Colonic mucosa (tissue), 4 donors: ENCODE measurements around the gene SLC12A7. TPM values are rescaled to one million over a fixed set of nuclear protein-coding genes. Genes with fewer than 3 reads are reported as not detected.

ENCODE experiments used
- DNase-seq: peaks from one replicate; pipeline ENCODE4 v3.0.0-alpha.2; 2020
- H3K27ac ChIP-seq: fragments of 200-600 bp; one replicate; pipeline ENCODE4 v1.8.0; 2021
- H3K27me3 ChIP-seq: fragments of 200-600 bp; one replicate; pipeline ENCODE4 v1.8.0; 2021
- H3K36me3 ChIP-seq: fragments of 200-600 bp; one replicate; pipeline ENCODE4 v1.8.0; 2021
- H3K4me1 ChIP-seq: fragments of 200-600 bp; one replicate; pipeline ENCODE4 v1.8.0; 2021; ENCODE audit warnings: mild to moderate bottlenecking
- H3K4me3 ChIP-seq: fragments of 200-600 bp; one replicate; pipeline ENCODE4 v1.8.0; 2021
- H3K9ac ChIP-seq, 2 donors: one replicate each; pipeline ENCODE4 v1.7.0; 2013; ENCODE audit warnings: control low read depth in 2 of 2, low read depth in 2 of 2, low read length in 2 of 2
- H3K9me3 ChIP-seq: fragments of 200-600 bp; one replicate; pipeline ENCODE4 v1.8.0; 2021
- CTCF ChIP-seq: fragments of 200-600 bp; IDR thresholded peaks from one replicate; pipeline ENCODE4 v1.8.0; 2022; ENCODE audit warnings: antibody characterized with exemption, mild to moderate bottlenecking
- intact Hi-C: fragments of 100-400 bp; cut with DNase I; formaldehyde crosslinking; loops from one replicate; pipeline ENCODE4 v1.14.1; 2022
- total RNA-seq, 2 donors: library from RNA; stranded (reverse); fragmentation: NEBNext Ultra II Directional in 1 of 2; extraction: Animal tissue kit (Norgen Biotek cat#: 25700) in 1 of 2; gene quantifications; one replicate each; pipeline ENCODE4 v1.2.1, GENCODE V29; 2021
- donor health status: healthy.
- donor health status: DM: no; HTN: no; CAD: no.
- donor health status: DM: no; HTN: no; CAD: no.

The SLC12A7 gene
- total RNA-seq, 2 donors from 2014 or later, result 64.6 to 81.2 TPM

- no peak for DNase-seq
Measured at GRCh38 chr5:1021136-1021968, 90.5 kb downstream of the SLC12A7 start.

GRCh38 chr5:1020452-1020961 is 91.4 kb downstream of the SLC12A7 start:
- H3K27ac ChIP-seq, result no peak overlapping the region
- H3K36me3 ChIP-seq, result no peaks in the 10 kb centered on the region
- no peaks in the 10 kb centered on the region for H3K9me3 ChIP-seq
- H3K4me3 ChIP-seq, result no peak overlapping the region
- H3K9ac ChIP-seq, result no peak overlapping the region
- intact Hi-C loops, result no loop called here
- no peak for DNase-seq
- TF ChIP-seq CTCF, result no peak
- H3K4me1 ChIP-seq, result no peaks in the 10 kb centered on the region
- H3K27me3 ChIP-seq, result no peaks in the 10 kb centered on the region

More at GRCh38 chr5:1021136-1021968, 90.5 kb downstream of the SLC12A7 start:
- H3K4me3 ChIP-seq, result no peak overlapping the region
- no peak overlapping the region for H3K9ac ChIP-seq
- TF ChIP-seq CTCF, result no peak
- intact Hi-C loops, result no loop called here
- no peaks in the 10 kb centered on the region for H3K4me1 ChIP-seq
- no peaks in the 10 kb centered on the region for H3K27me3 ChIP-seq
- no peaks in the 10 kb centered on the region for H3K36me3 ChIP-seq
- no peak overlapping the region for H3K27ac ChIP-seq
- H3K9me3 ChIP-seq, result no peaks in the 10 kb centered on the region

- Histone ChIP-seq H3K4me3 (no peak overlapping the region), H3K4me1 (no peaks in the 10 kb centered on the region), H3K9me3 (no peaks in the 10 kb centered on the region), H3K27ac (no peak overlapping the region), H3K27me3 (no peaks in the 10 kb centered on the region), H3K9ac (no peak overlapping the region), H3K36me3 (no peaks in the 10 kb centered on the region)
- TF ChIP-seq CTCF, result no peak
- no peak for DNase-seq
- intact Hi-C loops, result no loop called here
Measured at GRCh38 chr5:1019001-1019905, 92.6 kb downstream of the SLC12A7 start.

GRCh38 chr5:1018596-1018995 is 93.3 kb downstream of the SLC12A7 start:
- H3K36me3 ChIP-seq, result no peaks in the 10 kb centered on the region
- H3K27me3 ChIP-seq, result no peaks in the 10 kb centered on the region
- intact Hi-C loops, result no loop called here
- H3K9ac ChIP-seq, result no peak overlapping the region
- H3K4me1 ChIP-seq, result no peaks in the 10 kb centered on the region
- DNase-seq, result no peak
- no peak for TF ChIP-seq CTCF
- no peak overlapping the region for H3K4me3 ChIP-seq
- no peaks in the 10 kb centered on the region for H3K9me3 ChIP-seq
- H3K27ac ChIP-seq, result no peak overlapping the region

- H3K27ac ChIP-seq, result no peak overlapping the region
- no peak overlapping the region for H3K4me3 ChIP-seq
- H3K27me3 ChIP-seq, result no peaks in the 10 kb centered on the region
- H3K9me3 ChIP-seq, result no peaks in the 10 kb centered on the region
- no peaks in the 10 kb centered on the region for H3K36me3 ChIP-seq
- DNase-seq, result no peak
- no peaks in the 10 kb centered on the region for H3K4me1 ChIP-seq
- intact Hi-C loops, result no loop called here
- no peak for TF ChIP-seq CTCF
- H3K9ac ChIP-seq, result no peak overlapping the region
Measured at GRCh38 chr5:1017691-1018455, 94.0 kb downstream of the SLC12A7 start.
